Activated T-cell treated with anti-CD3 and anti-CD28 coated beads, Interleukin-2, amount 50 U/mL, for 24 hours (primary cell): ENCODE data around the gene NFYC.

Source experiments
- DNase-seq: peaks from one replicate; pipeline ENCODE4 v3.0.0-alpha.2; 2020
- H3K27ac Mint-ChIP-seq: 2 replicates; pipeline ENCODE4 v1.8.0; 2020; ENCODE audit warnings: mild to moderate bottlenecking, mixed read lengths
- H3K27me3 Mint-ChIP-seq: 2 replicates; pipeline ENCODE4 v1.8.0; 2020; ENCODE audit warnings: mixed read lengths
- H3K36me3 Mint-ChIP-seq: 2 replicates; pipeline ENCODE4 v1.8.0; 2020; ENCODE audit warnings: low read depth, mixed read lengths
- H3K4me1 Mint-ChIP-seq: 2 replicates; pipeline ENCODE4 v1.8.0; 2020; ENCODE audit warnings: low read depth, mixed read lengths
- H3K4me3 Mint-ChIP-seq: 2 replicates; pipeline ENCODE4 v1.8.0; 2020; ENCODE audit warnings: mild to moderate bottlenecking, moderate library complexity, mixed read lengths
- H3K9me3 Mint-ChIP-seq: 2 replicates; pipeline ENCODE4 v1.8.0; 2020; ENCODE audit warnings: mixed read lengths

The NFYC gene

DNA sequence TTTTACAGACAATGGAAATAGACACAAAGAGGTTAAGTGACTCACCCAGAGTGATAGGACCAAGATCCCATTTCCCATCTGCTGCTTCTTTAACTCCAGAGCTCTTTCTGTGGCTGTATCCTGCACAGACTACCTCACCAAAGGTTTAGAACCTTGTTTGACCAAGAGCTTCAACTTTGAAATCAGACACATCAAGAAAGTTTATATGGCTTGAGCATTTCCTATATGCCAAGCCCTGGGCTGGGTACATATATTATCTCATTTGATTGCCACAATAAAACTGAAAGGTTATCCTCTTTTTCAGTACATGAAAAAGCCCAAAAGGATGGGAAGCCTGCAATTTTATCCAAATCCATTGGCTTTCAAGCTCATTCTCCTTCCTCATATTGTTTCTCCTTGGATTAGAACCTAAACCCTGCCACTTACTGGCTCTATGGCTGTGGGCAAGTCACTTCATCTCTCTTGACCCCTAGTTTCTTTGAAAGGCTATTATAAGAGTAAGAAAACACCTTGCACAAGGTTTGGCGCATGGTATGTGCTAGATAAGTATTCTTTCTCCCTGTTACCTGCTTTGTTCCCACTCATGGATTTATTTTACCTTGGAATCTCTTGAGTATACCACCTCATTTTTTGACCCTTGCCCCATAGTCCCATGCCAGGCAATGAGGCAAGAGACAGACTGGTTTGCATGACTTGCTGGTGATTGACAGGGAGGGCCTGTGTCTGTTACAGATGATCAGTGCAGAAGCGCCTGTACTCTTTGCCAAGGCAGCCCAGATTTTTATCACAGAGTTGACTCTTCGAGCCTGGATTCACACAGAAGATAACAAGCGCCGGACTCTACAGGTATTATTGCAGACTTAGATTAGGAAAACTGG, 57.6 kb downstream of the NFYC start:
- no peaks in the 10 kb centered on the region for H3K27me3 Mint-ChIP-seq
- H3K9me3 Mint-ChIP-seq = no peaks in the 10 kb centered on the region
- no peak overlapping the region for H3K27ac Mint-ChIP-seq
- peaks cover 93% of the 10 kb centered on the region for H3K36me3 Mint-ChIP-seq
- peaks cover 59% of the 10 kb centered on the region for H3K4me1 Mint-ChIP-seq
- H3K4me3 Mint-ChIP-seq = no peak overlapping the region
- DNase-seq = no peak

DNA sequence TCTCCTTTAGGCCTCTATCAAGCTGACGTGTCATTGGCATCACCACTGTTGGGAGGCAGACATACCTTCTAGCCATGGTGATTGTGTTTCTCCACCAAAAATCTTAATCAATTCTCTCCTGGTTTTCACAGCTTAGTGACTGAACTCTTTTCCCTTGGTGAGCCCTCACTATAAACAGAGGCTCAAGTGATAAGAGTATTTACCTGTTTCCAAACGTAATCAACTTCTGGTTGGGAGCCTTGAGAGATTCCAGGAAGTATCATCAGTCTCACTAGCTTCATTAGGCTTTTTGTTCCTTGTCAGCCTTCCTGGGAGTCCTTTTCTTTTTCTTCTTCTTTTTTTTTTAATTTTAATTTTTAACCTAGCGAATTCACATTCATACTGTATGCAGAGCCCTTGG, 58.3 kb downstream of the NFYC start:
- Mint-ChIP-seq H3K36me3 (peaks cover 93% of the 10 kb centered on the region), H3K27ac (no peak overlapping the region), H3K4me3 (no peak overlapping the region), H3K27me3 (no peaks in the 10 kb centered on the region), H3K9me3 (no peaks in the 10 kb centered on the region), H3K4me1 (peaks cover 52% of the 10 kb centered on the region)
- DNase-seq = no peak

DNA sequence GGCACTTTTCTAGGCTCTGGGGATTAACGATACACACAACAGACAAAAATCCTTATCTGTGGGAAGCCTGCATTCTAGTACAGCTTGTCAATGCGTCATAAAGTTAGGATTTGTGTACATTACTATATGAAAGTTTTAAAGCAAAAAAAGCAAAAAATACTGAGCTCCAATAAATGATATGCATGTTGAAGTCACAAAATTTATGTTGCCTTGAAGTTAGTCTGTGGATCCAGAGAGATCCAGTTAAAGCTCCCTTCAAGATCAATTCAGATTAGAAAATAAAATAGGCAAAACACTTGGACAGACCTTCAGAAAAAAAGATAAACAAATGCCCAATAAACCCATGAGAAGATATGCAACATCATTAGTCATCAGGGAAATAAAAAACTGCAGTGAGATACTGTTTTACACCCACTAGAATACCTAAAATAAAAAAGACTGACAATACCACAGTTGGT, 59.0 kb downstream of the NFYC start:
- H3K9me3 Mint-ChIP-seq = no peaks in the 10 kb centered on the region
- DNase-seq = no peak
- H3K4me3 Mint-ChIP-seq = no peak overlapping the region
- peak overlapping the region; percentile 38 for H3K27ac Mint-ChIP-seq
- H3K4me1 Mint-ChIP-seq = peaks cover 45% of the 10 kb centered on the region
- peaks cover 93% of the 10 kb centered on the region for H3K36me3 Mint-ChIP-seq
- H3K27me3 Mint-ChIP-seq = no peaks in the 10 kb centered on the region

DNA sequence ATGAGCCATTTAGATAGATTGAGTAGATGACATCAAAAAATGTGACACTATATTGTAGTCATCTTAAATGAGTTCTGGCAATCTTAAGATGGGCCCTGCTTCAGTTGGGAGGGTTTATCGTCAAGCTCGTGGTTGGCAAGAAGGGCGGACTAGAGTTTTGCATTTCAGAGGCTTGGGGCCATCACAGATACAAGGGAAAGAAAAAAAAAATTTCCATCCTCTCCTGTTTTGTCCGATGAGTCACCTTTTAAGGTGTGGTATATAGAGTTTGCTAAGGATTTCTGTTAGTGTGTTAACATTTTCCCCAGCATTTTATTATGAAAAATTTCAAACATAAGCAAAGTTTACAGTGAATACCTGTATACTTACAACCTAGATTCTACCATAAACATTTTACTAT, 60.3 kb downstream of the NFYC start:
- H3K36me3 Mint-ChIP-seq = peaks cover 94% of the 10 kb centered on the region
- peak overlapping the region; percentile 78 for H3K27ac Mint-ChIP-seq
- H3K27me3 Mint-ChIP-seq = no peaks in the 10 kb centered on the region
- DNase-seq = no peak
- no peak overlapping the region for H3K4me3 Mint-ChIP-seq
- no peaks in the 10 kb centered on the region for H3K9me3 Mint-ChIP-seq
- peaks cover 33% of the 10 kb centered on the region for H3K4me1 Mint-ChIP-seq

DNA sequence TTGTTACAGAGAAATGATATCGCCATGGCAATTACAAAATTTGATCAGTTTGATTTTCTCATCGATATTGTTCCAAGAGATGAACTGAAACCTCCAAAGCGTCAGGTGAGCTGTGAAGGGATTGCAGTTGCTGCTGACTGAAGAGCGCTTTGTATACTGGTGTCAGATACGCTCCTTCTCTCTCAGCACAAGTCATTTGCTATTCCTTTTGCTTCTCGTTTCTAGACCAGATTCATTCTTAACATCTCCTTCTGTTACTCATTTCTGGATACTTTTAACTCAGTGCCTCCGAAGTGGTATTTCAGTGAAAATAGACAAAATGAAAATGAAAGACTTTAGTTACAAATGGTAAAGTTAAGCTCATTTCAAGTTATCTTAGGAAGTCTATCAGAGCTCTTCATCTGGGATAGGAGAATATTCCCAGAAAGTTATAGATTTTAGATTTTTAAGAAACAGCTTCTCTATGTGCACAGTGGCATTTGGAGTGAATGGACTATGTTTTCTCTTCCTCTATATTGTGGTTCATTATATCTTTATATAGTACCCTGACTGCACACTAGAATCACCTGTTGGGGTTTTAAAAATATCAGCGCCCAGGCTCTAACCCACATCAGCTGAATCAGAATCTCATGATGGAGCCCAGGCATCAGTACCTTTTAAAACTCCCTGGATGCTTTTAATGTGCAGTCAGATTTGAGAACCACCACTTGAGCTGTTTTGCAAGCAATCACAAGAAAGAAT, 61.8 kb downstream of the NFYC start:
- Mint-ChIP-seq H3K36me3 (peaks cover 95% of the 10 kb centered on the region), H3K9me3 (no peaks in the 10 kb centered on the region), H3K27ac (peak overlapping the region; percentile 89)

GRCh38 chr1:40754201-40754600, 62.7 kb downstream of the NFYC start:
- no peak for DNase-seq
- peaks cover 31% of the 10 kb centered on the region for H3K4me1 Mint-ChIP-seq
- no peak overlapping the region for H3K4me3 Mint-ChIP-seq
- H3K9me3 Mint-ChIP-seq = no peaks in the 10 kb centered on the region
- no peaks in the 10 kb centered on the region for H3K27me3 Mint-ChIP-seq
- H3K36me3 Mint-ChIP-seq = peaks cover 94% of the 10 kb centered on the region
- H3K27ac Mint-ChIP-seq = peak overlapping the region; percentile 41

More for the DNA sequence above, 61.8 kb downstream of the NFYC start:
- DNase-seq = no peak
- Mint-ChIP-seq H3K4me3 (no peak overlapping the region), H3K4me1 (peaks cover 31% of the 10 kb centered on the region), H3K27me3 (no peaks in the 10 kb centered on the region)

DNA sequence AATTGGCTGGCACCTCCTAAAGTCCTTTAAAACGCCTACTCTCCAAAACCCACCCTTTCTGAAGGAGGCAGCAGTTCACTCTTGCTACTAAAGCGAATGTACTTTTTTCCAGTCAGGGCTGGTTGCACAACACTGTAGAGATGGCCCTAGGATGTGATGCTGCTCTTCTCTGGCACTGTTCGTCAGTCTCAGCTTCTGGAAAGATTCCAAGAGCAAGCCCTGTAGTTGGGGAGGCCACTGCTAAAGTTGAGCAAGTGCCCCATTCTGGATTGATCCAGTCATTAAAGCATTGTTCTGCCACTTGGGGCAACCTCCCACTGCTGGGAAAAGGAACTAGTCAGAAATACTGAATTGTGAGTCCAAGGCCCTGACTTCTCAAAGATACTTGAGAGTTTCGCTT, 63.6 kb downstream of the NFYC start:
- Mint-ChIP-seq H3K27me3 (no peaks in the 10 kb centered on the region), H3K4me3 (no peak overlapping the region), H3K27ac (peak overlapping the region; percentile 41), H3K9me3 (no peaks in the 10 kb centered on the region), H3K4me1 (peaks cover 31% of the 10 kb centered on the region), H3K36me3 (peaks cover 94% of the 10 kb centered on the region)
- DNase-seq = no peak

DNA sequence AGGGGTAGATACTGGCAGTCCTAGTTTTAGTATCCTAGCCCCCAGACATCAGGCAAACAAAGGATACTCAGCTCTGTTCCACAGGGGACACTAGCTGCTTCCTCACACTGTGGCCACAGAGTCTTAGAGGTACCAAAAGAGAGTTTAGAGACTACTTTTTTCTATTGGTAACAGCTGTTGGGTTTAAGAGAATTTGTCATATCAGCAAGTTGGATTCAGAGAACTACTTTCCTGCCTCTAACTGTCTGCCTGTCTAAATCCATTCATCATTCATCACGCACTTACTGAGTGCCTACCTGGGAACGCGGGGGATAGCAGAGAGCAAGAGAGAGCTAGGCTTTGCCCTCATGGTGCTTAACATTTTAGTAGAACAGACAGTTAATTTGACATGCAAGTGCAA, 65.0 kb downstream of the NFYC start:
- H3K36me3 Mint-ChIP-seq = peaks cover 93% of the 10 kb centered on the region
- peak overlapping the region; percentile 3 for H3K27ac Mint-ChIP-seq
- DNase-seq = no peak
- no peaks in the 10 kb centered on the region for H3K9me3 Mint-ChIP-seq
- H3K4me1 Mint-ChIP-seq = peaks cover 24% of the 10 kb centered on the region
- H3K27me3 Mint-ChIP-seq = no peaks in the 10 kb centered on the region
- no peak overlapping the region for H3K4me3 Mint-ChIP-seq

DNA sequence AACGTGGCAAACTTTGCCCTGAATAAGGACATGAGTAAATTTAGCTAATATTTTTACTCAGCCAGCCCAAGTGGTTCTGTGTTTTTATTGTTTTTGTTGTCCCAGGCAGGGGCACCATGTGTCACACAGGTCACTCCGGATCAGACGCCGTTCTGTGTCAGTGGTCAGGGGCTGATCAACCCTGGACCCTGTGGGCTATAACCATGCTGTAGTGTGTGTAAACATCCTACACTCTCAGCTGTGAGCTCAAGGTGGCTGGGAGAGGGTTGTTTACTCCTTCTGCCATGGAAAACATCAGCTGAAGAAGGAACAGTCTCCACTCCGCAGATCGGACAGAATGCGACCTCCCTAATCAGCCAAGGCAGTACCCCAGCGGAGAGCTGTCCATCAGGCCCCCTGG, 65.6 kb downstream of the NFYC start:
- H3K9me3 Mint-ChIP-seq = no peaks in the 10 kb centered on the region
- H3K27me3 Mint-ChIP-seq = no peaks in the 10 kb centered on the region
- H3K4me1 Mint-ChIP-seq = peaks cover 24% of the 10 kb centered on the region
- H3K36me3 Mint-ChIP-seq = peaks cover 93% of the 10 kb centered on the region
- DNase-seq = no peak
- H3K27ac Mint-ChIP-seq = peak overlapping the region; percentile 14
- no peak overlapping the region for H3K4me3 Mint-ChIP-seq

GRCh38 chr1:40758004-40758403, 66.5 kb downstream of the NFYC start:
- Mint-ChIP-seq H3K36me3 (peaks cover 95% of the 10 kb centered on the region), H3K9me3 (no peaks in the 10 kb centered on the region), H3K4me3 (no peak overlapping the region), H3K27me3 (no peaks in the 10 kb centered on the region), H3K4me1 (peaks cover 26% of the 10 kb centered on the region), H3K27ac (no peak overlapping the region)
- no peak for DNase-seq

DNA sequence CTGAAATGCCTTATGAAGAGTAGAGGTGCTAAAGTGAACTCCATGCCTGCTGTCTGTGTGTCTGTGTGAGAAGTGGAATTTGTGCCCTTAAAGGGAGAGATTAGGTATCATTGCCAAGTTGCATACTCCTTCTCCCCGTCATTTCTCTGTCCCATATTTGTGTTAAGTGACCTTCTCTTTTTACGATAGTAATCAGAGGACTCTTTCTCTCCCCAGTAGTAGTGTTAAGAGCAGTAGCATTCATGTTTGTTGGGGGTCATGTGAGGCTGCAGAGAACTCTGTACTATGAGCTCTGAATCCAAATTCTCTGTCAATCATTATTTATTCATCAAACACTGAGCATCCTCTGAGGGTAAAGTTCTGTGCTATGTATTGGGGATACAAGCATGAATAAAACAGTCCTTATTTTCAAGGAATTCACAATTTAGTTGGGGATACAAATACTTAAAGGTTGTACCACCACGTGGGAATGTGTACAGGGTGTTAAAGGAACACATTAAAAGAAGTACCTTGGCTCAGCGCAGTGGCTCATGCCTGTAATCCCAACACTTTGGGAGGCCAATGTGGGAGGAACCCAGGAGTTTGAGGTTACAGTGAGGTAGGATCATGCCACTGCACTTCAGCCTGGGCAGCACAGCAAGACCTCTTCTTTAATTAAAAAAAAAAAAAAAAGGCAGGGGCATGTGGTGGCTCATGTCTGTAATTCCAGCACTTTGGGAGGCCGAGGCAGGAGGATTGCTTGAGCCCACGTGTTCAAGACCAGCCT, 67.3 kb downstream of the NFYC start:
- H3K36me3 Mint-ChIP-seq = peaks cover 93% of the 10 kb centered on the region
- no peak for DNase-seq
- H3K27ac Mint-ChIP-seq = no peak overlapping the region
- H3K27me3 Mint-ChIP-seq = no peaks in the 10 kb centered on the region
- no peak overlapping the region for H3K4me3 Mint-ChIP-seq
- H3K4me1 Mint-ChIP-seq = peaks cover 24% of the 10 kb centered on the region
- H3K9me3 Mint-ChIP-seq = no peaks in the 10 kb centered on the region

- Mint-ChIP-seq H3K36me3 (peaks cover 94% of the 10 kb centered on the region), H3K4me1 (peaks cover 37% of the 10 kb centered on the region), H3K9me3 (no peaks in the 10 kb centered on the region), H3K27me3 (no peaks in the 10 kb centered on the region), H3K4me3 (no peak overlapping the region), H3K27ac (peak overlapping the region; percentile 59)
- no peak for DNase-seq
Measured at GRCh38 chr1:40760984-40761383, 69.5 kb downstream of the NFYC start.

DNA sequence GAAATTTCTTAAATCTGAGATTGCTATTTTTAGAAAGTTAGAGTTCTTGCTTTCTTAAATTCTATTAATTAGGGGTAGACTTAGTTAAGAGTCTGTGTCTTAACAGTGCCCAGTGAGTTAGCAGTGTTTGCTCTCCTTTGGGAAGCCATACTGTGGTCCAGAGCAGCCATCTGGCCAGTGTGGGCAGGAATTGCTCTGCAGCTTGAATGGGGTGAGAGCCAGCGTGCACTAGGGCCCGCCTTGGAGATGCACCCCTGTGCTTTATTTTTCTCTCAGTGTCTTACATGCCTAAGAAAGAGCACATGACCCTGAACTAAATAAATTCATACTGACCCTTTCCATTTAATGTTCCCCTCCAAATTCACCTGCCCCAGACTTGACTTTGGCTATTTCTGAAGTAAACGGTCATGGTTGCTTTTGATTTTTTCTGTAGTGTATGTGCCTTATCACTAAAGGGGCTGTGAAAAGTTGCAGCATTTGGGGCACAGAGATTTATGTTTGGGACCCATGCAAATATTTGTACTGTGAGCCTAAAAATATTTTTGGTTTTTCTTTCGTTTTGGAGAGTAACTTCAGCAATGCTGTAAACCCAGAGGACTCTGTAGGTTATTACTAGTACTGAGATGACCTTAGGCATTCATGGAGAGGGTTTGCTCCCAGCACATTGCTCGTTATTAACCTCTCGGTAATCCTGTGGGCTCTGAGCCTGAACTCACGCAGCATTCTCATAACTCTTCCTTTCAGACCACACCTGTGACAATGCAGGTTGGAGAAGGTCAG, 70.8 kb downstream of the NFYC start:
- no peaks in the 10 kb centered on the region for H3K27me3 Mint-ChIP-seq
- H3K9me3 Mint-ChIP-seq = no peaks in the 10 kb centered on the region
- no peak for DNase-seq
- peaks cover 37% of the 10 kb centered on the region for H3K4me1 Mint-ChIP-seq
- H3K4me3 Mint-ChIP-seq = no peak overlapping the region
- H3K27ac Mint-ChIP-seq = peak overlapping the region; percentile 37
- H3K36me3 Mint-ChIP-seq = peaks cover 94% of the 10 kb centered on the region
